Measurements from ENCODE around the gene GNAO1.

- TF ChIP-seq CTCF (conservative IDR thresholded peaks at IDR 0.05; ENCODE audit: low read depth, low read length) (no peak), EZH2phosphoT487 (IDR thresholded peaks at IDR 0.05; ENCODE audit: borderline replicate concordance, low read length) (no peak), EZH2 (IDR thresholded peaks at IDR 0.05; ENCODE audit: low read length, unreplicated experiment) (no peak)
These were observed 3.9 kb downstream of the GNAO1 start for GRCh38 chr16:56195151-56195550.

Measured in PC-3 (cell line).